Lower lobe of right lung (tissue), 2 donors: Measurements from ENCODE around the gene CFAP20DC. TPM values are rescaled to one million over a fixed set of nuclear protein-coding genes. Genes with fewer than 3 reads are reported as not detected.
"Not testable (repeated sequence)": the region's sequence is repeated elsewhere in the genome, so short reads cannot be mapped to it uniquely, and the experiment has no call there.

ENCODE experiments used
- ATAC-seq, 2 donors: fragments of 200-7000 bp; cut with Tn5 transposase; one replicate each; pipeline ENCODE4 v1.9.1; 2020 to 2022; ENCODE audit warnings: mild to moderate bottlenecking in 2 of 2, moderate library complexity in 2 of 2
- DNase-seq: peaks from one replicate; pipeline ENCODE4 v3.0.0-alpha.2; 2020
- H3K27ac ChIP-seq: fragments of 200-600 bp; one replicate; pipeline ENCODE4 v1.8.0; 2022
- H3K27me3 ChIP-seq: fragments of 200-600 bp; one replicate; pipeline ENCODE4 v1.8.0; 2022; ENCODE audit warnings: low read depth
- H3K36me3 ChIP-seq: fragments of 200-600 bp; one replicate; pipeline ENCODE4 v1.8.0; 2022; ENCODE audit warnings: mild to moderate bottlenecking
- H3K4me1 ChIP-seq: fragments of 200-600 bp; one replicate; pipeline ENCODE4 v1.8.0; 2022
- H3K4me3 ChIP-seq: fragments of 200-600 bp; one replicate; pipeline ENCODE4 v1.8.0; 2022; ENCODE audit warnings: mild to moderate bottlenecking
- H3K9me3 ChIP-seq: fragments of 200-600 bp; one replicate; pipeline ENCODE4 v1.8.0; 2022
- intact Hi-C: fragments of 100-400 bp; cut with DNase I; formaldehyde crosslinking; loops from one replicate; pipeline ENCODE4 v1.11.0; 2022
- total RNA-seq: library from RNA; stranded (reverse); fragmentation: NEBNext Ultra II Directional; extraction: Animal tissue kit (Norgen Biotek cat#: 25700); gene quantifications from one replicate; pipeline ENCODE4 v1.2.1, GENCODE V29; 2021
- TF ChIP-seq, protein P1 (sequence below): fragments of 200-600 bp; IDR thresholded peaks from one replicate; pipeline ENCODE4 v1.8.0; 2022; ENCODE audit warnings: antibody characterized with exemption, mild to moderate bottlenecking
- donor health status: DM: no; HTN: yes; CAD: no; lungs with severe emphysema.

The CFAP20DC gene
- total RNA-seq, 1 donor from 2014 or later: 0.71 TPM

DNA sequence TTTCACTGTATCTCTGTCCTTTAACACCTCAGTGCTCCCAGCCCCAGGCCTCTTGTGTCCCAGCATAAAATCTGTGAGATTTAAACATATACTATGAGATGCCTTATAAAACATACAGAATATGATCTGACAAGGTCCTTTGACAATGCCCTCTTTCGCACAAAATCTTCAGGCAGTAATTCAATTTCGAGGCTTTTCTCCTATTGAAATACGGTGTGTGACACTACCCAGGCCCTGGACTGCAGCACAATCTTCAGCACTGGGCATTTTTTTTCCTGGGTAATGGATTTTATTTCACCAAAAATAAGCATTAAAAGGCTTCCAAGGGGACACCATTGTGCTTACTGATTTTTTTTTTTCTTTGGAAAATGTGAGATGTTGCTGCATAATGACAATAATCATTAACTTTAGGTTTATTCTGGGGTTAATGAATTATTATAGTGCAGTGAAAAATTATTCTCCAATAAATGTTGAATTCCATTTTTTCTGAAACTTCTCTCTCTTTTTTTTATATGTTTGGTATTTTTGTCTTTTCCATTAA, 342.4 kb downstream of the CFAP20DC start:
- TF ChIP-seq, protein P1, sequence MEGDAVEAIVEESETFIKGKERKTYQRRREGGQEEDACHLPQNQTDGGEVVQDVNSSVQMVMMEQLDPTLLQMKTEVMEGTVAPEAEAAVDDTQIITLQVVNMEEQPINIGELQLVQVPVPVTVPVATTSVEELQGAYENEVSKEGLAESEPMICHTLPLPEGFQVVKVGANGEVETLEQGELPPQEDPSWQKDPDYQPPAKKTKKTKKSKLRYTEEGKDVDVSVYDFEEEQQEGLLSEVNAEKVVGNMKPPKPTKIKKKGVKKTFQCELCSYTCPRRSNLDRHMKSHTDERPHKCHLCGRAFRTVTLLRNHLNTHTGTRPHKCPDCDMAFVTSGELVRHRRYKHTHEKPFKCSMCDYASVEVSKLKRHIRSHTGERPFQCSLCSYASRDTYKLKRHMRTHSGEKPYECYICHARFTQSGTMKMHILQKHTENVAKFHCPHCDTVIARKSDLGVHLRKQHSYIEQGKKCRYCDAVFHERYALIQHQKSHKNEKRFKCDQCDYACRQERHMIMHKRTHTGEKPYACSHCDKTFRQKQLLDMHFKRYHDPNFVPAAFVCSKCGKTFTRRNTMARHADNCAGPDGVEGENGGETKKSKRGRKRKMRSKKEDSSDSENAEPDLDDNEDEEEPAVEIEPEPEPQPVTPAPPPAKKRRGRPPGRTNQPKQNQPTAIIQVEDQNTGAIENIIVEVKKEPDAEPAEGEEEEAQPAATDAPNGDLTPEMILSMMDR: no peak
- intact Hi-C loops: no loop called here
- H3K4me1 ChIP-seq: no peaks in the 10 kb centered on the region
- no peak overlapping the region for H3K4me3 ChIP-seq
- H3K27me3 ChIP-seq: no peaks in the 10 kb centered on the region
- H3K27ac ChIP-seq: no peak overlapping the region
- DNase-seq (no peak), ATAC-seq (no peak)
- no peaks in the 10 kb centered on the region for H3K36me3 ChIP-seq
- no peaks in the 10 kb centered on the region for H3K9me3 ChIP-seq

DNA sequence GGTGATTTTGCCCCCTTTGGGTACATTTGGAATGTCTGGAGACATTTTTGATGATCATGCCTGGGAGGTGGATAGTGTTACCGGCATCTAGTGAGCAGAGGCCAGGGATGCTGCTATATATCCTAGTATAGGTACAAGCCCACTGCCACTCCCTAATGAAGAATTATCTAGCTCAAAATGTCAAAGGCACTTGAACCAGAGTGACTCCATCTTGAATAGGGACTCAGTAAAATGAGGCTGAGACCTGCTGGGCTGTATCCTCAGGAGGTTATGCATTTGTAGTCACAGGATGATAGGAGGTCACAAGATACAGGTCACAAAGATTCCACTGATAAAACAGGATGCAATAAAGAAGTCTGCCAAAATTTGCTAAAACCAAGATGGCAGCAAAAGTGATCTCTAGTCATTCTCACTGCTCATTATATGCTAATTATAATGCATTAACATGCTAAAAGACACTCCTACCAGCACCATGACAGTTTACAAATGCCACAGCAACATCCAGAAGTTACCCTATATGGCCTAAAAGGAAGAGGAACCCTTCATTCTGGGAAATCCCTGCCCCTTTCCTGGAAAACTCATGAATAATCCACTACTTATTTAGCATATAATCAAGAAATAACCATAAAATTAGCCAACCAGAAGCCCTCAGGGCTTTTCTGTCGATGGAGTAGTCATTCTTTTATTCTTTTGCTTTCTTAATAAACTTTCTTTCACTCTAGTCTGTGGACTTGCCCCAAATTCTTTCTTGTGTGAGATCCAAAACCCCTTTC, 343.2 kb downstream of the CFAP20DC start:
- ATAC-seq: no peak
- no peaks in the 10 kb centered on the region for H3K27me3 ChIP-seq
- no peaks in the 10 kb centered on the region for H3K9me3 ChIP-seq
- intact Hi-C loops: no loop called here
- TF ChIP-seq, protein P1: no peak
- no peak for DNase-seq
- no peaks in the 10 kb centered on the region for H3K4me1 ChIP-seq
- H3K4me3 ChIP-seq: no peak overlapping the region
- no peaks in the 10 kb centered on the region for H3K36me3 ChIP-seq
- H3K27ac ChIP-seq: no peak overlapping the region

DNA sequence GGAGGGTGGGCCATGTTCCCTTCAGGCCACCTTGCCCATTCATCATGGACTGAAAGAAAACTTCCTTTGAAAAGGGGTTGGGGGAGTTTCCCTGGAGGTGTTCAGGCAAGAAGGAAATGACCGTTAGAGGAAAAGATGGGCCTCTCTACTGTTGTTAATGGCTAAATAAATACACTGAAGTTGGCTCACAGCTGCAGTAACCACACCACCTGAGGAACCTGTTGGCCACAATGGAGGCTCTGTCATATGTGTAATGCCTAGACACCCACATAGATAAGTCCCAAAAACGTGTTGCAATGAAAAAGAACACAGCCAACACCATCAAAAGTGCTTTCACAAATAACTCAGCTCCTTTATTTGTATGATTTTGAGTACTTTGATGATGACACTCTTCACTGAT, 345.1 kb downstream of the CFAP20DC start:
- no peak for ATAC-seq
- Histone ChIP-seq H3K9me3 (no peaks in the 10 kb centered on the region), H3K36me3 (no peaks in the 10 kb centered on the region), H3K27ac (no peak overlapping the region), H3K4me1 (no peaks in the 10 kb centered on the region), H3K27me3 (no peaks in the 10 kb centered on the region), H3K4me3 (no peak overlapping the region)
- DNase-seq: no peak
- intact Hi-C loops: no loop called here
- TF ChIP-seq, protein P1: no peak

DNA sequence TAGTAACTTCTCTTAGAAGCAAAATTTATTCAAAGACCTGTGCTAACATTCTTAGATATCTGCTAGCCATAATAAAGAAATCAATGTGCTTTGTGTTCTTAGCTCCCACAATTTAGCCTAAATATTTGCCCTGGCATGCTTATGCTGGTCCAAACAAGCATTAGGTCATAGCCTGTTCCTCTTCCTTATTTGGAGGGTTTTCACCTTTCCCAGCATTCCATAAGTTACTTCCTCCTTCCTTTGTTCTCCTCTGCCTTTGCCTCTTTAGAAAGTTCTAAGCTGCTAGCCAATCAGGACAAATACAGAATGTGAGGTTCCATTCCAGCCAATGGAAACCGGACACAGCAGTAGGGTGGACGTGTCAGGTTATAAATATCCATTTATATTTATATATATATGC, 345.5 kb downstream of the CFAP20DC start:
- ATAC-seq, intact Hi-C loops, DNase-seq, H3K9me3 ChIP-seq, H3K27me3 ChIP-seq, H3K4me3 ChIP-seq, H3K36me3 ChIP-seq, H3K27ac ChIP-seq, H3K4me1 ChIP-seq: not testable (repeated sequence)

DNA sequence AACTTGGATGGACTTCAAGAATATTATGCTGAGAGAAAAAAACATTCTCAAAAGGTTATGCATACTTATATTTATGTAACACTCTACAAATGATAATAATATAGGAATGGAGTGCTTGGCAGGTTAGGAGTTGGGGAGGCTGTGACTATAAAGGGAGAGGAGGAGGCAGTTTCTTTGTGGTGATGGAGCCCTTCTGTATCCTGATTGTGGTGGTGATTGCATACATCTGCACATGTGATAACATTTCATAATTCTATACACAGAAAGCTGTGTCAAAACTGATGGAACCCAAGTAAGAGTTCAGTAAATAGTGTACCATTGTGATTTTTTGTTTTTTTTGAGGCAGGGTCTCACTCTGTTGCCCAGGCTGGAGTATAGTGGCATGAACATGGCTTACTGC, 351.6 kb downstream of the CFAP20DC start:
- no peaks in the 10 kb centered on the region for H3K4me1 ChIP-seq
- DNase-seq (no peak), ATAC-seq (no peak)
- no peaks in the 10 kb centered on the region for H3K36me3 ChIP-seq
- no peak overlapping the region for H3K4me3 ChIP-seq
- H3K9me3 ChIP-seq: no peaks in the 10 kb centered on the region
- no peaks in the 10 kb centered on the region for H3K27me3 ChIP-seq
- H3K27ac ChIP-seq: no peak overlapping the region
- intact Hi-C loops: no loop called here
- TF ChIP-seq, protein P1: no peak

DNA sequence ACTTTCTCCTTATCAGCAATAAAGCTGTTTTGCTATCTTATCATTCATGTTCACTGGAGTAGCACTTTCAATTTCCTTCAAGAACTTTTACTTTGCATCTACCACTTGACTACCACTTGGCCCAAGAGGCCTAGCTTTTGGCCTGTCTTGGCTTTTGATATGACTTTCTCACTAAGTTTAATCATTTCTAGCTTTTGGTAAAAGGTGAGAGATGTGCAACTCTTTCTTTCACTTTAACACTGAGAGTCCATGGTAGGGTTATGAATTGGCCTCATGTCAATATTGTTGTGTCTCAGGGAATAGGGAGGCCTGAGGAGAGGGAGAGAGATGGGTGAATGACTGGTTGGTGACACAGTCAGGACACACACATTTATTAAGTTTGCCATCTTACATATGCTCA, 352.3 kb downstream of the CFAP20DC start:
- ATAC-seq (no peak), DNase-seq (no peak)
- Histone ChIP-seq H3K9me3 (no peaks in the 10 kb centered on the region), H3K36me3 (no peaks in the 10 kb centered on the region), H3K27me3 (no peaks in the 10 kb centered on the region), H3K27ac (no peak overlapping the region), H3K4me1 (no peaks in the 10 kb centered on the region), H3K4me3 (no peak overlapping the region)
- TF ChIP-seq, protein P1: no peak
- intact Hi-C loops: no loop called here

DNA sequence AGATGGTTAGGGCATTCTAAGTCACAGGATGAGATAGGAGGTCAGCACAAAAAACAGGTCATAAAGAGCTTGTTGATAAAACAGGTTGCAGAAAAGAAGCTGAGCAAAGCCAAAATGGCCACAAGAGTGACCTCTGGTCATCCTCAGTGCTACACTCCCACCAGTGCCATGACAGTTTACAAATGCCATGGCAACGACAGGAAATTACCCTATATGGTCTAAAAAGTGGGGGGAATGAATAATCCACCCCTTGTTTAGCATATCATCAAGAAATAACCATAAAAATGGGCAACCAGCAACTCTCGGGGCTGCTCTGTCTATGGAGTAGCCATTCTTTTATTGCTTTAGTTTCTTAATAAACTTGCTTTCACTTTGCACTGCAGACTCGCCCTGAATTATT, 353.0 kb downstream of the CFAP20DC start:
- intact Hi-C loops, H3K27me3 ChIP-seq, ATAC-seq, H3K4me1 ChIP-seq, DNase-seq, H3K9me3 ChIP-seq, H3K27ac ChIP-seq, H3K4me3 ChIP-seq, H3K36me3 ChIP-seq: not testable (repeated sequence)
